Mammary epithelial cell (primary cell): ENCODE data around the gene STRBP.

Source experiments
- EZH2 ChIP-seq: IDR thresholded peaks from 2 replicates; pipeline ENCODE4 v1.6.1; 2012; ENCODE audit warnings: low read length, inconsistent platforms, borderline replicate concordance
- TF ChIP-seq, protein P1 (sequence below), 2 donors: IDR thresholded peaks in 1 of 2; conservative IDR thresholded peaks in 1 of 2; 2 replicates each; pipeline ENCODE4 v1.5.1; 2011 to 2012; ENCODE audit warnings: inconsistent platforms in 2 of 2, low read length in 2 of 2, mild to moderate bottlenecking in 2 of 2, control low read depth in 1 of 2, low read depth in 1 of 2; ENCODE audit not compliant: insufficient read depth in 1 of 2; ENCODE audit errors: extremely low read depth in 1 of 2

DNA sequence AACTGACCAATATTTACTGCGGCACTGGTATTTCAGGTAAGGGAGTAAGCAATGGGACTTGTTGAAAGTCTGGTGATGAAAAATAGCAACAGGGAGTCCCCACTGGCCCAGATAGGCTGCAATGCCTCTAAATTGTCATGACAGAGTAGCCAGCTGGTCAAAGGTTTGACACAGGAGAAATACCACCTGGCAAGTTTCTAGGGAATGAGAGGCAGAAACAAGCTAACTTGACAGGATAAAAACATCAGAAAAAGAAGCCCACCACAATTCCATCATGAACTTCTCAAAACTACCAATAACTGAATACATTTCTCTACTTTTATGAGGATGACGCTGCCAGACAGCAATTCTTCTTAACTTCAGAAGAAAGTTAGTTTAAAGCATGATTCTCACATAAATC lies 99.8 kb downstream of the STRBP start:
- TF ChIP-seq, protein P1, sequence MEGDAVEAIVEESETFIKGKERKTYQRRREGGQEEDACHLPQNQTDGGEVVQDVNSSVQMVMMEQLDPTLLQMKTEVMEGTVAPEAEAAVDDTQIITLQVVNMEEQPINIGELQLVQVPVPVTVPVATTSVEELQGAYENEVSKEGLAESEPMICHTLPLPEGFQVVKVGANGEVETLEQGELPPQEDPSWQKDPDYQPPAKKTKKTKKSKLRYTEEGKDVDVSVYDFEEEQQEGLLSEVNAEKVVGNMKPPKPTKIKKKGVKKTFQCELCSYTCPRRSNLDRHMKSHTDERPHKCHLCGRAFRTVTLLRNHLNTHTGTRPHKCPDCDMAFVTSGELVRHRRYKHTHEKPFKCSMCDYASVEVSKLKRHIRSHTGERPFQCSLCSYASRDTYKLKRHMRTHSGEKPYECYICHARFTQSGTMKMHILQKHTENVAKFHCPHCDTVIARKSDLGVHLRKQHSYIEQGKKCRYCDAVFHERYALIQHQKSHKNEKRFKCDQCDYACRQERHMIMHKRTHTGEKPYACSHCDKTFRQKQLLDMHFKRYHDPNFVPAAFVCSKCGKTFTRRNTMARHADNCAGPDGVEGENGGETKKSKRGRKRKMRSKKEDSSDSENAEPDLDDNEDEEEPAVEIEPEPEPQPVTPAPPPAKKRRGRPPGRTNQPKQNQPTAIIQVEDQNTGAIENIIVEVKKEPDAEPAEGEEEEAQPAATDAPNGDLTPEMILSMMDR (conservative IDR thresholded peaks at IDR 0.05 in 1 of 2, IDR thresholded peaks at IDR 0.05 in 1 of 2; ENCODE audit: extremely low read depth in 1 of 2, insufficient read depth in 1 of 2, low read depth in 1 of 2, low read length in 2 of 2): no peak
- TF ChIP-seq EZH2: no peak
